Ishikawa (cell line): ENCODE measurements around the gene BICDL1.

Source experiments
- CEBPB ChIP-seq: IDR thresholded peaks from 2 replicates; pipeline ENCODE4 v1.6.1; 2012
- CREB1 ChIP-seq: IDR thresholded peaks from 2 replicates; pipeline ENCODE4 v1.6.1; 2012; ENCODE audit warnings: low read depth
- EP300 ChIP-seq: IDR thresholded peaks from 2 replicates; pipeline ENCODE4 v1.6.1; 2012; ENCODE audit warnings: borderline replicate concordance
- FOXM1 ChIP-seq: IDR thresholded peaks from 2 replicates; pipeline ENCODE4 v1.6.1; 2012; ENCODE audit warnings: low read depth, borderline replicate concordance
- NFIC ChIP-seq: IDR thresholded peaks from 2 replicates; pipeline ENCODE4 v1.6.1; 2012
- RAD21 ChIP-seq: IDR thresholded peaks from 2 replicates; pipeline ENCODE4 v1.6.1; 2012; ENCODE audit warnings: low read depth
- TCF12 ChIP-seq: IDR thresholded peaks from 2 replicates; pipeline ENCODE4 v1.6.1; 2012; ENCODE audit warnings: low read depth
- YY1 ChIP-seq: IDR thresholded peaks from 2 replicates; pipeline ENCODE4 v1.6.1; 2012; ENCODE audit warnings: low read depth
- TF ChIP-seq, protein P1 (sequence below): IDR thresholded peaks from 2 replicates; pipeline ENCODE4 v1.6.1; 2012
- TF ChIP-seq, protein P2 (sequence below): IDR thresholded peaks from 2 replicates; pipeline ENCODE4 v1.6.1; 2012; ENCODE audit warnings: low read depth, mild to moderate bottlenecking

DNA sequence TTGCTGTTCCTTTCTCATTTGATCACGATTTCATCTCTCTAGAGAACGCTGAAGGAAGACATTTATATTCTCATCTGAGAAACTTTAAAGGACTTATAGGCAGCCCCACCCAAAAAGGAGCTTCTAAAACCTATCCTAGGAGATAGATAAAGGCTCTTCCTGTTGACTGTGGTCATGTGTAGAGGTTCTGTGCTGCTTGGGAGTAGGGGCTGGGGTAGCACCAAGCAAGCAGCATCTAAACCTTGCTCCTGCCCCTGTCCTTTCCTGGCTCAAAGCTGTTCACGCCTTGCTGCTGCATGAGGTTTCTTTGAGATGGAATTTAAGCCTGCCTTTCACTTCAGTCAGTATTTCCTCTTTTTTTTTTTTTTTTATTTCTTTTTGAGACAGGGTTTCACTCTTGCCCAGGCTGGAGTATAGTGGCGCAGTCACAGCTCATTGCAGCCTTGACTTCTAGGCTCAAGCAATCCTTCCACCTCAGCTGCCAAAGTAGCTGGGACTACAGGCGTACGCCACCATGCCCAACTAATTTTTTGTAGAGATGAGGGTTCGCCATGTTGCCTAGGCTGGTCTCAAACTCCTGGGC lies 86.1 kb downstream of the BICDL1 start:
- no peak for TF ChIP-seq CEBPB
- no peak for TF ChIP-seq NFIC
- TF ChIP-seq EP300, result no peak
- no peak for TF ChIP-seq YY1
- no peak for TF ChIP-seq CREB1
- TF ChIP-seq, protein P1, sequence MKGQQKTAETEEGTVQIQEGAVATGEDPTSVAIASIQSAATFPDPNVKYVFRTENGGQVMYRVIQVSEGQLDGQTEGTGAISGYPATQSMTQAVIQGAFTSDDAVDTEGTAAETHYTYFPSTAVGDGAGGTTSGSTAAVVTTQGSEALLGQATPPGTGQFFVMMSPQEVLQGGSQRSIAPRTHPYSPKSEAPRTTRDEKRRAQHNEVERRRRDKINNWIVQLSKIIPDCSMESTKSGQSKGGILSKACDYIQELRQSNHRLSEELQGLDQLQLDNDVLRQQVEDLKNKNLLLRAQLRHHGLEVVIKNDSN, result no peak
- TF ChIP-seq TCF12, result no peak
- no peak for TF ChIP-seq FOXM1
- TF ChIP-seq RAD21, result no peak
- TF ChIP-seq, protein P2, sequence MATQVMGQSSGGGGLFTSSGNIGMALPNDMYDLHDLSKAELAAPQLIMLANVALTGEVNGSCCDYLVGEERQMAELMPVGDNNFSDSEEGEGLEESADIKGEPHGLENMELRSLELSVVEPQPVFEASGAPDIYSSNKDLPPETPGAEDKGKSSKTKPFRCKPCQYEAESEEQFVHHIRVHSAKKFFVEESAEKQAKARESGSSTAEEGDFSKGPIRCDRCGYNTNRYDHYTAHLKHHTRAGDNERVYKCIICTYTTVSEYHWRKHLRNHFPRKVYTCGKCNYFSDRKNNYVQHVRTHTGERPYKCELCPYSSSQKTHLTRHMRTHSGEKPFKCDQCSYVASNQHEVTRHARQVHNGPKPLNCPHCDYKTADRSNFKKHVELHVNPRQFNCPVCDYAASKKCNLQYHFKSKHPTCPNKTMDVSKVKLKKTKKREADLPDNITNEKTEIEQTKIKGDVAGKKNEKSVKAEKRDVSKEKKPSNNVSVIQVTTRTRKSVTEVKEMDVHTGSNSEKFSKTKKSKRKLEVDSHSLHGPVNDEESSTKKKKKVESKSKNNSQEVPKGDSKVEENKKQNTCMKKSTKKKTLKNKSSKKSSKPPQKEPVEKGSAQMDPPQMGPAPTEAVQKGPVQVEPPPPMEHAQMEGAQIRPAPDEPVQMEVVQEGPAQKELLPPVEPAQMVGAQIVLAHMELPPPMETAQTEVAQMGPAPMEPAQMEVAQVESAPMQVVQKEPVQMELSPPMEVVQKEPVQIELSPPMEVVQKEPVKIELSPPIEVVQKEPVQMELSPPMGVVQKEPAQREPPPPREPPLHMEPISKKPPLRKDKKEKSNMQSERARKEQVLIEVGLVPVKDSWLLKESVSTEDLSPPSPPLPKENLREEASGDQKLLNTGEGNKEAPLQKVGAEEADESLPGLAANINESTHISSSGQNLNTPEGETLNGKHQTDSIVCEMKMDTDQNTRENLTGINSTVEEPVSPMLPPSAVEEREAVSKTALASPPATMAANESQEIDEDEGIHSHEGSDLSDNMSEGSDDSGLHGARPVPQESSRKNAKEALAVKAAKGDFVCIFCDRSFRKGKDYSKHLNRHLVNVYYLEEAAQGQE, result no peak
